Measurements from ENCODE around the gene PARP11. TPM values are rescaled to one million over a fixed set of nuclear protein-coding genes. Genes with fewer than 3 reads are reported as not detected.

The PARP11 gene
- total RNA-seq, 1 experiment from 2014 or later, result 8.0 TPM

- TF ChIP-seq ZBTB43 (CRISPR knock-in tag; IDR thresholded peaks at IDR 0.05) (no peak), HMGXB4 (CRISPR knock-in tag; IDR thresholded peaks at IDR 0.05) (no peak), ZNF121 (CRISPR knock-in tag; IDR thresholded peaks at IDR 0.05) (no peak), ZNF532 (CRISPR knock-in tag; IDR thresholded peaks at IDR 0.05; ENCODE audit: borderline replicate concordance) (no peak)
Measured at GRCh38 chr12:3771853-3772252, 101.3 kb downstream of the PARP11 start (continued).

- H3K9me3 Mint-ChIP-seq, result peaks cover 10% of the 10 kb centered on the region; the same call in 1 of the 2 replicates
- H3K4me1 Mint-ChIP-seq, result peaks cover 10% of the 10 kb centered on the region; the same call in 1 of the 2 replicates
- no peak overlapping the region for H3K4me3 Mint-ChIP-seq
- peaks cover 4% of the 10 kb centered on the region for H3K27me3 Mint-ChIP-seq (ENCODE audit: low read depth)
- no peak overlapping the region for H3K27ac Mint-ChIP-seq
- TF ChIP-seq GABPB1 (CRISPR knock-in tag; IDR thresholded peaks at IDR 0.05), result no peak
- no peak for TF ChIP-seq ERG (CRISPR knock-in tag; IDR thresholded peaks at IDR 0.05)
- no peak for TF ChIP-seq NFATC4 (CRISPR knock-in tag; IDR thresholded peaks at IDR 0.05)
- TF ChIP-seq CREM (CRISPR knock-in tag; IDR thresholded peaks at IDR 0.05), result no peak
- TF ChIP-seq NR1H2 (CRISPR knock-in tag; IDR thresholded peaks at IDR 0.05), result no peak
- TF ChIP-seq USF2 (CRISPR knock-in tag; IDR thresholded peaks at IDR 0.05), result no peak
- no peak for TF ChIP-seq OVOL2 (CRISPR knock-in tag; IDR thresholded peaks at IDR 0.05; ENCODE audit: borderline replicate concordance)
- ATAC-seq (no peak), DNase-seq (ENCODE audit: low spot score) (no peak)
- H3K36me3 Mint-ChIP-seq, result no peaks in the 10 kb centered on the region
- POLR2A ChIA-PET, result no interaction called here
- CTCF ChIA-PET, result interaction anchor here (2.4 kb wide), 1 partner anchor 457 kb away, joined by 5 read pairs; no protein-coding TSS in a partner anchor
Measured at GRCh38 chr12:3770891-3771290, 102.3 kb downstream of the PARP11 start.

GRCh38 chr12:3768911-3769447 is 104.2 kb downstream of the PARP11 start:
- peaks cover 6% of the 10 kb centered on the region for H3K27me3 Mint-ChIP-seq (ENCODE audit: low read depth)
- DNase-seq (ENCODE audit: low spot score) (no peak), ATAC-seq (no peak)
- peaks cover 10% of the 10 kb centered on the region; the same call in 1 of the 2 replicates for H3K9me3 Mint-ChIP-seq
- ChIA-PET POLR2A (no interaction called here), CTCF (interaction anchor here (1.0 kb wide), 1 partner anchor 16 kb away, joined by 3 read pairs; the partner anchor contains the start of gene CRACR2A)
- no peak overlapping the region for H3K27ac Mint-ChIP-seq
- H3K4me3 Mint-ChIP-seq, result no peak overlapping the region
- peaks cover 16% of the 10 kb centered on the region for H3K4me1 Mint-ChIP-seq
- no peaks in the 10 kb centered on the region for H3K36me3 Mint-ChIP-seq
- no peak for TF ChIP-seq FOXK1 (CRISPR knock-in tag; IDR thresholded peaks at IDR 0.05)
- no peak for TF ChIP-seq GABPB1 (CRISPR knock-in tag; IDR thresholded peaks at IDR 0.05)
- no peak for TF ChIP-seq ERG (CRISPR knock-in tag; IDR thresholded peaks at IDR 0.05)
- no peak for TF ChIP-seq ZNF423 (CRISPR knock-in tag; IDR thresholded peaks at IDR 0.05)
- TF ChIP-seq ZNF317 (CRISPR knock-in tag; IDR thresholded peaks at IDR 0.05; ENCODE audit: borderline replicate concordance, low read depth), result no peak
- no peak for TF ChIP-seq STAT6 (CRISPR knock-in tag; conservative IDR thresholded peaks at IDR 0.05; ENCODE audit: low read depth)
- no peak for TF ChIP-seq ZNF232 (CRISPR knock-in tag; IDR thresholded peaks at IDR 0.05)
- TF ChIP-seq HMGA2 (CRISPR knock-in tag; IDR thresholded peaks at IDR 0.05), result no peak
- no peak for TF ChIP-seq ZNF121 (CRISPR knock-in tag; IDR thresholded peaks at IDR 0.05)

Data from WTC11 (cell line).